Measurements from ENCODE around the gene DIAPH2. TPM values are rescaled to one million over a fixed set of nuclear protein-coding genes. Genes with fewer than 3 reads are reported as not detected.

DIAPH2 gene
- total RNA-seq, 1 donor from 2014 or later: 3.8 TPM

DNA sequence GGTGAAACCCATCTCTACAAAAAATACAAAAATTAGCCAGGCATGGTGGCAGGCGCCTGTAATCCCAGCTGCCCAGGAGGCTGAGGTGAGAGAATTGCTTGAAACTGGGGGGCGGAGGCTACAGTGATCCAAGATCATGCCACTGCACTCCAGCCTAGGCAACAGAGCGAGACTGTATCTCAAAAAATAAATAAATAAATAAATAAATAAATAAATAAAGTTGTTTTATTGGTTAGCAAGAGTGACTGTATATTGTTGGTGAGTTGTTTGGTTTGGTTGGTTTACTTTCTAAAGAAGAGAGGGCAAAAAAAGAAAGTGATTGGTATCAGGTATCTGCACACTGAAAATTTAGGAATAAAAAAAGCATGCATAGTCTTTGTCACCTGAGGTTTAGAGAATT lies 700.0 kb downstream of the DIAPH2 start:
- Mint-ChIP-seq H3K9me3 (ENCODE audit: unreplicated experiment) (no peaks in the 10 kb centered on the region), H3K4me1 (ENCODE audit: low read depth, unreplicated experiment) (no peaks in the 10 kb centered on the region), H3K27me3 (ENCODE audit: unreplicated experiment) (peaks cover 1% of the 10 kb centered on the region), H3K36me3 (ENCODE audit: unreplicated experiment) (no peaks in the 10 kb centered on the region), H3K4me3 (ENCODE audit: unreplicated experiment) (no peak overlapping the region), H3K27ac (ENCODE audit: unreplicated experiment) (no peak overlapping the region)
- no peak for DNase-seq
- TF ChIP-seq, protein P1, sequence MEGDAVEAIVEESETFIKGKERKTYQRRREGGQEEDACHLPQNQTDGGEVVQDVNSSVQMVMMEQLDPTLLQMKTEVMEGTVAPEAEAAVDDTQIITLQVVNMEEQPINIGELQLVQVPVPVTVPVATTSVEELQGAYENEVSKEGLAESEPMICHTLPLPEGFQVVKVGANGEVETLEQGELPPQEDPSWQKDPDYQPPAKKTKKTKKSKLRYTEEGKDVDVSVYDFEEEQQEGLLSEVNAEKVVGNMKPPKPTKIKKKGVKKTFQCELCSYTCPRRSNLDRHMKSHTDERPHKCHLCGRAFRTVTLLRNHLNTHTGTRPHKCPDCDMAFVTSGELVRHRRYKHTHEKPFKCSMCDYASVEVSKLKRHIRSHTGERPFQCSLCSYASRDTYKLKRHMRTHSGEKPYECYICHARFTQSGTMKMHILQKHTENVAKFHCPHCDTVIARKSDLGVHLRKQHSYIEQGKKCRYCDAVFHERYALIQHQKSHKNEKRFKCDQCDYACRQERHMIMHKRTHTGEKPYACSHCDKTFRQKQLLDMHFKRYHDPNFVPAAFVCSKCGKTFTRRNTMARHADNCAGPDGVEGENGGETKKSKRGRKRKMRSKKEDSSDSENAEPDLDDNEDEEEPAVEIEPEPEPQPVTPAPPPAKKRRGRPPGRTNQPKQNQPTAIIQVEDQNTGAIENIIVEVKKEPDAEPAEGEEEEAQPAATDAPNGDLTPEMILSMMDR (IDR thresholded peaks at IDR 0.05; ENCODE audit: partially characterized antibody, unreplicated experiment): no peak

DNA sequence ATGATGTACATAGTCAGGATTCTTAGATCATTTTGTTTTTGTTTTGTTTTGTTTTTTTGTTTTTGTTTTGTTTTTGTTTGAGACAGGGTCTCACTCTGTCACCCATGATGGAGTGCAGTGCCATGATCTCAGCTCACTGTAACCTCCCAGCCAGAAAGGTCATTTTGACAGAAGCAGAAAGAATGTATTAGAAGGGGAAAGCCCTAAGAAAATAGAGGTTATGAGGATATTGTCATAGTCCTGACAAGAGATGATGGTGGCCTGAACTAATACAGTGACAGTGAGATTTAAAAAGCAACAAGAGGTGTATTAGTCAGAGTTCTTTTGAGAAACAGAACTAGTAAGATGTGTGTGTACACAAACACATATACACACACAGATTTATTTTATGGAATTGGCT lies 702.4 kb downstream of the DIAPH2 start:
- Mint-ChIP-seq H3K9me3 (ENCODE audit: unreplicated experiment) (no peaks in the 10 kb centered on the region), H3K27me3 (ENCODE audit: unreplicated experiment) (no peaks in the 10 kb centered on the region), H3K36me3 (ENCODE audit: unreplicated experiment) (no peaks in the 10 kb centered on the region), H3K4me1 (ENCODE audit: low read depth, unreplicated experiment) (no peaks in the 10 kb centered on the region), H3K4me3 (ENCODE audit: unreplicated experiment) (no peak overlapping the region), H3K27ac (ENCODE audit: unreplicated experiment) (no peak overlapping the region)
- TF ChIP-seq, protein P1 (IDR thresholded peaks at IDR 0.05; ENCODE audit: partially characterized antibody, unreplicated experiment): no peak
- DNase-seq: no peak

DNA sequence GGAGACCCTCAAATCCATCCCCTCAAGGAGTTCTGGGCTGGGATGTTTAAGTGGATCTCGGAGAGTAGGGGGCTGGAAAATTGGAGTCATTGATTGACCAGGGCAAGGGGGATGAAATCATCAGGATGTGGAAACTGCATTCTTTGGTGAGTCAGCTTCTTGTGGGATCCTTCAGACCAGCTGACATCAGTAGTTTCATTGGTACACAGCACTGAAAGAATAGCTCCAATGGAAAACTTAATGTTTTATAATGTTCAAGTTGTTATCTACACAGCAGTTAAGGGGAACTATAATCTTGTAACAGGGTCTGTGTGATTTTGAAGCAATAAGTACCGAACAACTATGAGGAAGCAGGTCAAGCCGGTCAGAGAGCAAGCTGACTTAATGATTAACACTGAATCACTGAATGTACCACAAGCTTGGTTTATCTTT lies 705.1 kb downstream of the DIAPH2 start:
- Mint-ChIP-seq H3K4me1 (ENCODE audit: low read depth, unreplicated experiment) (no peaks in the 10 kb centered on the region), H3K27ac (ENCODE audit: unreplicated experiment) (no peak overlapping the region), H3K27me3 (ENCODE audit: unreplicated experiment) (no peaks in the 10 kb centered on the region), H3K36me3 (ENCODE audit: unreplicated experiment) (no peaks in the 10 kb centered on the region), H3K4me3 (ENCODE audit: unreplicated experiment) (no peak overlapping the region), H3K9me3 (ENCODE audit: unreplicated experiment) (no peaks in the 10 kb centered on the region)
- TF ChIP-seq, protein P1 (IDR thresholded peaks at IDR 0.05; ENCODE audit: partially characterized antibody, unreplicated experiment): no peak
- DNase-seq: no peak

GRCh38 chrX:97397371-97397770 lies 712.7 kb downstream of the DIAPH2 start:
- TF ChIP-seq, protein P1 (IDR thresholded peaks at IDR 0.05; ENCODE audit: partially characterized antibody, unreplicated experiment): no peak
- H3K27ac Mint-ChIP-seq (ENCODE audit: unreplicated experiment): no peak overlapping the region
- DNase-seq: no peak
- no peaks in the 10 kb centered on the region for H3K36me3 Mint-ChIP-seq (ENCODE audit: unreplicated experiment)
- no peaks in the 10 kb centered on the region for H3K27me3 Mint-ChIP-seq (ENCODE audit: unreplicated experiment)
- H3K4me1 Mint-ChIP-seq (ENCODE audit: low read depth, unreplicated experiment): no peaks in the 10 kb centered on the region
- no peak overlapping the region for H3K4me3 Mint-ChIP-seq (ENCODE audit: unreplicated experiment)
- H3K9me3 Mint-ChIP-seq (ENCODE audit: unreplicated experiment): no peaks in the 10 kb centered on the region

GRCh38 chrX:97398030-97398551 lies 713.4 kb downstream of the DIAPH2 start:
- Mint-ChIP-seq H3K9me3 (ENCODE audit: unreplicated experiment) (no peaks in the 10 kb centered on the region), H3K4me3 (ENCODE audit: unreplicated experiment) (no peak overlapping the region), H3K27ac (ENCODE audit: unreplicated experiment) (no peak overlapping the region), H3K4me1 (ENCODE audit: low read depth, unreplicated experiment) (no peaks in the 10 kb centered on the region), H3K36me3 (ENCODE audit: unreplicated experiment) (no peaks in the 10 kb centered on the region), H3K27me3 (ENCODE audit: unreplicated experiment) (no peaks in the 10 kb centered on the region)
- no peak for DNase-seq
- TF ChIP-seq, protein P1 (IDR thresholded peaks at IDR 0.05; ENCODE audit: partially characterized antibody, unreplicated experiment): no peak

Measured in glutamatergic neuron (in vitro differentiated cells).